Natural killer cell (primary cell): ENCODE measurements around the gene KRTAP20-3. TPM values are rescaled to one million over a fixed set of nuclear protein-coding genes. Genes with fewer than 3 reads are reported as not detected.

ENCODE experiments used
- ATAC-seq, 3 donors: fragments of 150-1000 bp in 2 of 3; fragments of 200-7000 bp in 1 of 3; cut with Tn5 transposase; 1 replicate in 1 of 3; 2 replicates in 2 of 3; pipeline ENCODE4 v1.10.0; 2021; ENCODE audit warnings: mild to moderate bottlenecking in 2 of 3, moderate library complexity in 2 of 3
- DNase-seq, 2 donors: peaks; one replicate each; pipeline versions ENCODE4 v3.0.0 to v3.0.0-alpha.2; 2013 to 2021; ENCODE audit warnings: mixed read lengths in 1 of 2
- H3K27ac ChIP-seq: one replicate; pipeline ENCODE4 v1.5.1; 2013; ENCODE audit warnings: mild to moderate bottlenecking, low read length
- H3K27me3 ChIP-seq: one replicate; pipeline ENCODE4 v1.6.1; 2013; ENCODE audit warnings: low read length; ENCODE audit not compliant: control insufficient read depth, insufficient read depth
- H3K36me3 ChIP-seq: one replicate; pipeline ENCODE4 v1.6.1; 2013; ENCODE audit warnings: low read length; ENCODE audit not compliant: control insufficient read depth, insufficient read depth
- H3K4me1 ChIP-seq: one replicate; pipeline ENCODE4 v1.6.1; 2013; ENCODE audit warnings: low read length; ENCODE audit not compliant: control insufficient read depth, insufficient read depth
- H3K4me3 ChIP-seq: one replicate; pipeline ENCODE4 v1.5.1; 2013; ENCODE audit warnings: low read length
- H3K9me3 ChIP-seq: one replicate; pipeline ENCODE4 v1.6.1; 2013; ENCODE audit warnings: low read length; ENCODE audit not compliant: control insufficient read depth, insufficient read depth
- H3K27ac Mint-ChIP-seq, 2 donors: one replicate each; pipeline ENCODE4 v1.8.0; 2022; ENCODE audit warnings: mild to moderate bottlenecking in 2 of 2, mixed read lengths in 2 of 2, moderate library complexity in 1 of 2
- H3K27me3 Mint-ChIP-seq, 2 donors: one replicate each; pipeline ENCODE4 v1.8.0; 2022; ENCODE audit warnings: low read depth in 2 of 2, mixed read lengths in 2 of 2
- H3K36me3 Mint-ChIP-seq: one replicate; pipeline ENCODE4 v1.8.0; 2022; ENCODE audit warnings: mixed read lengths
- H3K4me1 Mint-ChIP-seq, 2 donors: one replicate each; pipeline ENCODE4 v1.8.0; 2022; ENCODE audit warnings: mixed read lengths in 2 of 2
- H3K4me3 Mint-ChIP-seq: one replicate; pipeline ENCODE4 v1.8.0; 2022; ENCODE audit warnings: mild to moderate bottlenecking, moderate library complexity, mixed read lengths
- H3K9me3 Mint-ChIP-seq, 2 donors: one replicate each; pipeline ENCODE4 v1.8.0; 2022; ENCODE audit warnings: mixed read lengths in 2 of 2
- WGBS: methylation state at CpG from one replicate; pipeline ENCODE4 v1.1.7; 2013; ENCODE audit warnings: missing lambda C conversion rate; ENCODE audit not compliant: insufficient coverage; 5-methylcytosine and 5-hydroxymethylcytosine counted together
- intact Hi-C: fragments of 100-400 bp; cut with micrococcal nuclease; formaldehyde crosslinking; loops from one replicate; pipeline ENCODE4 v1.14.2; 2022
- total RNA-seq, 4 donors: library from RNA; stranded (reverse); fragments of 120-200 nt in 1 of 4; gene quantifications; one replicate each; pipeline versions ENCODE4 v1.2.3 to v1.2.4, GENCODE V29; 2013 to 2022
- TF ChIP-seq, protein P1 (sequence below): fragments of 200-600 bp; IDR thresholded peaks from one replicate; pipeline ENCODE4 v1.8.0; 2022; ENCODE audit warnings: antibody characterized with exemption

Gene KRTAP20-3
- total RNA-seq, 3 donors from 2014 or later (not counting 1 experiment from before 2014, with no cell fraction given), result not detected

GRCh38 chr21:30689822-30690221, 47.2 kb downstream of the KRTAP20-3 start:
- H3K36me3 ChIP-seq, result no peaks in the 10 kb centered on the region
- no peak for ATAC-seq
- no peaks in the 10 kb centered on the region for H3K4me1 ChIP-seq

More at GRCh38 chr21:30689822-30690221, 47.2 kb downstream of the KRTAP20-3 start:
- H3K27ac ChIP-seq, result no peak overlapping the region
- no peaks in the 10 kb centered on the region for H3K9me3 ChIP-seq
- no peaks in the 10 kb centered on the region for H3K4me1 Mint-ChIP-seq
- no peak overlapping the region for H3K4me3 Mint-ChIP-seq
- TF ChIP-seq, protein P1, sequence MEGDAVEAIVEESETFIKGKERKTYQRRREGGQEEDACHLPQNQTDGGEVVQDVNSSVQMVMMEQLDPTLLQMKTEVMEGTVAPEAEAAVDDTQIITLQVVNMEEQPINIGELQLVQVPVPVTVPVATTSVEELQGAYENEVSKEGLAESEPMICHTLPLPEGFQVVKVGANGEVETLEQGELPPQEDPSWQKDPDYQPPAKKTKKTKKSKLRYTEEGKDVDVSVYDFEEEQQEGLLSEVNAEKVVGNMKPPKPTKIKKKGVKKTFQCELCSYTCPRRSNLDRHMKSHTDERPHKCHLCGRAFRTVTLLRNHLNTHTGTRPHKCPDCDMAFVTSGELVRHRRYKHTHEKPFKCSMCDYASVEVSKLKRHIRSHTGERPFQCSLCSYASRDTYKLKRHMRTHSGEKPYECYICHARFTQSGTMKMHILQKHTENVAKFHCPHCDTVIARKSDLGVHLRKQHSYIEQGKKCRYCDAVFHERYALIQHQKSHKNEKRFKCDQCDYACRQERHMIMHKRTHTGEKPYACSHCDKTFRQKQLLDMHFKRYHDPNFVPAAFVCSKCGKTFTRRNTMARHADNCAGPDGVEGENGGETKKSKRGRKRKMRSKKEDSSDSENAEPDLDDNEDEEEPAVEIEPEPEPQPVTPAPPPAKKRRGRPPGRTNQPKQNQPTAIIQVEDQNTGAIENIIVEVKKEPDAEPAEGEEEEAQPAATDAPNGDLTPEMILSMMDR, result no peak
- WGBS, result 72% methylated on average over 7 of the region's 7 CpGs
- H3K27ac Mint-ChIP-seq, result no peak overlapping the region
- H3K4me3 ChIP-seq, result no peak overlapping the region
- DNase-seq, result no peak
- H3K9me3 Mint-ChIP-seq, result peaks cover 4 to 6% of the 10 kb centered on the region in 2 donors
- intact Hi-C loops, result no loop called here
- H3K27me3 ChIP-seq, result no peaks in the 10 kb centered on the region
- H3K36me3 Mint-ChIP-seq, result no peaks in the 10 kb centered on the region
- no peaks in the 10 kb centered on the region for H3K27me3 Mint-ChIP-seq

Other genes starting within 250 kb of the KRTAP20-3 start
- gene KRTAP13-1, start 246.8 kb upstream of the KRTAP20-3 start, total RNA-seq, result not detected
- not detected for gene KRTAP13-3, start 216.9 kb upstream of the KRTAP20-3 start, total RNA-seq
- gene KRTAP13-4, start 212.6 kb upstream of the KRTAP20-3 start, total RNA-seq, result not detected
- gene KRTAP15-1, start 202.6 kb upstream of the KRTAP20-3 start, total RNA-seq, result not detected
- gene KRTAP19-1, start 162.5 kb upstream of the KRTAP20-3 start, total RNA-seq, result not detected
- gene KRTAP19-2, start 155.4 kb upstream of the KRTAP20-3 start, total RNA-seq, result not detected
- not detected for gene KRTAP19-3, start 150.9 kb upstream of the KRTAP20-3 start, total RNA-seq
- gene KRTAP19-4, start 145.7 kb upstream of the KRTAP20-3 start, total RNA-seq, result not detected
- not detected for gene KRTAP19-5, start 140.7 kb upstream of the KRTAP20-3 start, total RNA-seq
- gene KRTAP19-6, start 101.0 kb upstream of the KRTAP20-3 start, total RNA-seq, result not detected
- not detected for gene KRTAP19-7, start 81.5 kb upstream of the KRTAP20-3 start, total RNA-seq
- gene KRTAP22-2, start 52.5 kb upstream of the KRTAP20-3 start, total RNA-seq, result not detected
- not detected for gene KRTAP6-3, start 50.4 kb upstream of the KRTAP20-3 start, total RNA-seq
- not detected for gene KRTAP6-2, start 44.0 kb upstream of the KRTAP20-3 start, total RNA-seq
- gene KRTAP22-1, start 41.8 kb upstream of the KRTAP20-3 start, total RNA-seq, result not detected
- not detected for gene KRTAP6-1, start 28.9 kb upstream of the KRTAP20-3 start, total RNA-seq
- gene KRTAP20-1, start 26.4 kb upstream of the KRTAP20-3 start, total RNA-seq, result not detected
- gene KRTAP20-4, start 22.2 kb upstream of the KRTAP20-3 start, total RNA-seq, result not detected
- not detected for gene KRTAP20-2, start 7.7 kb upstream of the KRTAP20-3 start, total RNA-seq
- gene KRTAP21-3, start 75.9 kb downstream of the KRTAP20-3 start, total RNA-seq, result not detected
- gene KRTAP21-2, start 104.4 kb downstream of the KRTAP20-3 start, total RNA-seq, result not detected
- gene KRTAP21-1, start 112.6 kb downstream of the KRTAP20-3 start, total RNA-seq, result not detected
- not detected for gene KRTAP8-1, start 170.4 kb downstream of the KRTAP20-3 start, total RNA-seq
- not detected for gene KRTAP7-1, start 186.9 kb downstream of the KRTAP20-3 start, total RNA-seq
- gene KRTAP11-1, start 238.7 kb downstream of the KRTAP20-3 start, total RNA-seq, result not detected